NCI-H2107 treated with DMSO at 0.1 percent for 48 hours (cell line): ENCODE measurements around the gene OGFOD1.
A peak's percentile ranks its signal among the peaks of the same experiment; 100 is the strongest.
"Not testable (repeated sequence)": the region's sequence is repeated elsewhere in the genome, so short reads cannot be mapped to it uniquely, and the experiment has no call there.

Source experiments
- DNase-seq: peaks from one replicate; lab custom pipeline; 2025; ENCODE audit not compliant: unreplicated experiment; lab: John Stamatoyannopoulos, UW

Gene OGFOD1

GRCh38 chr16:56479469-56479868 is 28.1 kb downstream of the OGFOD1 start:
- DNase-seq: no peak

- DNase-seq: no peak
Measured at GRCh38 chr16:56480776-56481467, 29.6 kb downstream of the OGFOD1 start.

- no peak for DNase-seq
Measured at GRCh38 chr16:56481468-56482122, 30.2 kb downstream of the OGFOD1 start.

- DNase-seq: no peak
Measured at GRCh38 chr16:56482683-56483236, 31.4 kb downstream of the OGFOD1 start.

GRCh38 chr16:56483394-56483793 is 32.0 kb downstream of the OGFOD1 start:
- no peak for DNase-seq

GRCh38 chr16:56488035-56488434 is 36.7 kb downstream of the OGFOD1 start:
- DNase-seq: no peak

GRCh38 chr16:56488868-56489267 is 37.5 kb downstream of the OGFOD1 start:
- not testable (repeated sequence) for DNase-seq

GRCh38 chr16:56491657-56492261 is 40.4 kb downstream of the OGFOD1 start:
- DNase-seq: no peak

GRCh38 chr16:56493126-56493525 is 41.8 kb downstream of the OGFOD1 start:
- DNase-seq: no peak

- no peak for DNase-seq
Measured at GRCh38 chr16:56493815-56494214, 42.5 kb downstream of the OGFOD1 start.

GRCh38 chr16:56505181-56505580 is 53.8 kb downstream of the OGFOD1 start:
- no peak for DNase-seq

GRCh38 chr16:56506941-56507340 is 55.6 kb downstream of the OGFOD1 start:
- DNase-seq: no peak

GRCh38 chr16:56510544-56510943 is 59.2 kb downstream of the OGFOD1 start:
- DNase-seq: no peak

GRCh38 chr16:56512025-56512424 is 60.7 kb downstream of the OGFOD1 start:
- no peak for DNase-seq

GRCh38 chr16:56513091-56513490 is 61.7 kb downstream of the OGFOD1 start:
- no peak for DNase-seq

GRCh38 chr16:56513972-56514371 is 62.6 kb downstream of the OGFOD1 start:
- peak; percentile 31 for DNase-seq

GRCh38 chr16:56514845-56515244 is 63.5 kb downstream of the OGFOD1 start:
- DNase-seq: no peak

- DNase-seq: no peak
Measured at GRCh38 chr16:56515665-56516064, 64.3 kb downstream of the OGFOD1 start.

- no peak for DNase-seq
Measured at GRCh38 chr16:56517206-56517605, 65.9 kb downstream of the OGFOD1 start.

- DNase-seq: no peak
Measured at GRCh38 chr16:56518425-56518824, 67.1 kb downstream of the OGFOD1 start.

GRCh38 chr16:56519459-56520250 is 68.3 kb downstream of the OGFOD1 start, which contains the start of gene BBS2:
Gene BBS2, minus strand, starts transcription at chr16:56520024. Its CDS starts 162 bp downstream, at chr16:56519862.
- peak; percentile 68 for DNase-seq
